HL-60 (cell line): ENCODE results near the gene SH3RF1.

Experiments
- CTCF ChIP-seq: IDR thresholded peaks from one replicate; pipeline ENCODE4 v1.5.1; 2011; ENCODE audit warnings: low read length, control low read depth, inconsistent platforms; ENCODE audit not compliant: insufficient read depth
- POLR2AphosphoS5 ChIP-seq: IDR thresholded peaks from 2 replicates; pipeline ENCODE4 v1.6.1; 2012; ENCODE audit warnings: low read depth
- REST ChIP-seq: IDR thresholded peaks from 2 replicates; pipeline ENCODE4 v1.6.1; 2012; ENCODE audit warnings: low read depth; ENCODE audit not compliant: insufficient replicate concordance

GRCh38 chr4:169305173-169305572 lies 34.4 kb upstream of the SH3RF1 start:
- TF ChIP-seq POLR2AphosphoS5 (no peak), CTCF (no peak), REST (no peak)
